ENCODE measurements around the gene PDCD2L.

PDCD2L gene

DNA sequence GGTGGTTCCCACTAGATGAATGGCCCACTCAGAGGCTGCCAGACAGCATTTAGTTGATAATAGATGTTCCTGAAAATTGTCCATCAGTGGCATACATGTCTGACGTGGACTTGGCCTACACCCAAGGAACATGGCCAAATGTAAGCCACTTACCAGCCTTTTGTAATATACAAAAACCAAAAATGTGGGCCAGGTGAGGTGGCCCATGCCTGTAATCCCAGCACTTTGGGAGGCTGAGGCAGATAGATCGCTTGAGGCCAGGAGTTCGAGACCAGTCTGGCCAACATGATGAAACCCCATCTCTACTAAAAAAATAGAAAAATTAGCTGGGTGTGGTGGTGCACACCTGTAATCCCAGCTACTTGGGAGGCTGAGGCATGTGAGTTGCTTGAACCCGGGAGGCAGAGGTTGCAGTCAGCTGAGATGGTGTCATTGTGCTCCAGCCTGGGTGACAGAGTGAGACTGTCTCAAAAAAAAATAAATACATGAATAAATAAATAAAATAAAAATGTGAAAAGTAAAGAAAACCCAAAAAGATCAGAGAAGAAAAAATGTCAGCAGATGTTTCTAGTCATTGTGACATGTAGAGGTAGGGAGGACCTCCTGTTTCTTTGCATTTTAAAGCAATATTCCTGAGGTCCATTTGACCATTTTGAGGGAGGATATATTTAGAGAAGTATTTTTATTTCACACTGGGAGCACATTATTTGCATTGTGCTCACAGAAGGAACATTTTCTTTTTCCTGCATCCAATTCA, 70.2 kb downstream of the PDCD2L start:
- no peak for DNase-seq

DNA sequence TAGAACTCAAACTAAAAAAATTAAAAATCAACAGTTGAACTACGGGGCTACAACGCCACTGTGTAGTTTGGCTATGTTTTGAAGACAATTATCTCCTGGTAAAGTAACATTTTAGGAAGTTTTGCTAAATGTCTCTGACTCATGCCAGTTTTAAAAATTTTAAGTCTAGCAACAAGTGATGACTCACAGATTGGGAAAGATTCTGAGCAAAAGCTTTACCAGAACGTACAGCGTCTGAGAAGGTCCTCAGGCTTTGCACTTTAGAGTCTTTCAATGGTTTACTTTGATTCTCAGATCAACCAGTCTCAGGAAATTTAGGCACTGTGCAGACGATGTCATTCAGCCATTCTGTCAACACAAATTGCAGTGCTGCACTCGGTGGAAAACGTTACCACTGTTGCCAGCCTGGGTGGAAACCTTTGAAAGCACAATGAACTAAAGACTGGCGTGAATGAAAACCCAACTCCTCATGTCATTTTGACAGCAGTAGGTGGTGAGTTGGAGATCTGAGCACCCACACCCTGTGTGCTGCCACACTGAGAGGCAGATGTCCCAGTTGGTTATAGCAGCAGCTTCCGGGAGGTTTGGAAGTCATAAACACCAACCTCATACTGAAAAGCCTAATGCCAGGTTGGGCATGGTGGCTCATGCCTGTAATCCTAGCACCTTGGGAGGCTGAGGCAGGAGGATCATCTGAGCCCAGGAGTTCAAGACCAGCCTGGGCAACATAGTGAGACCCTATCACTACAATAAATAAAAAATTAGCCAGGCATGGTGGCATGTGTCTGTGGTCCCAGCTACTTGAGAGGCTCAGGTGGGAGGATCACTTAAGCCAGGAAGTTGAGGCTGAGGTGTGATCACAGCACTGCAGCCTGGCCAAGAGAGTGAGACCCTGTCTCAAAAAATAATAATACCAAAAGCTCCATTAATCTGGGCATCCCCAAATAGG, 71.1 kb downstream of the PDCD2L start:
- DNase-seq = no peak

All from DMS 273 treated with DMSO at 0.1 percent for 48 hours (cell line).